Measurements from ENCODE around the gene OR8G5. TPM values are rescaled to one million over a fixed set of nuclear protein-coding genes. Genes with fewer than 3 reads are reported as not detected.

Gene OR8G5
- polyA plus RNA-seq, 1 donor from 2014 or later: not detected

- H2AFZ ChIP-seq (ENCODE audit: low read depth, low read length): no peak overlapping the region
These were observed 17.8 kb downstream of the OR8G5 start for GRCh38 chr11:124274000-124274399.

GRCh38 chr11:124276081-124276480 is 19.9 kb downstream of the OR8G5 start:
- no peak overlapping the region for H3K4me3 ChIP-seq (ENCODE audit: low read length)
- H3K4me2 ChIP-seq (ENCODE audit: low read length): no peak overlapping the region
- H3K27me3 ChIP-seq (ENCODE audit: insufficient read depth, low read depth, low read length): no peaks in the 10 kb centered on the region
- H3K27ac ChIP-seq (ENCODE audit: low read length): no peak overlapping the region
- H3K9ac ChIP-seq (ENCODE audit: low read length): no peak overlapping the region
- H3K9me3 ChIP-seq (ENCODE audit: low read length): no peaks in the 10 kb centered on the region
- H4K20me1 ChIP-seq (ENCODE audit: insufficient read depth): no peaks in the 10 kb centered on the region
- H3K79me2 ChIP-seq (replicated peaks; ENCODE audit: insufficient read depth, low read length): no peaks in the 10 kb centered on the region
- H2AFZ ChIP-seq (ENCODE audit: low read depth, low read length): no peak overlapping the region
- no peaks in the 10 kb centered on the region for H3K9me2 ChIP-seq (ENCODE audit: insufficient read depth, low read length)
- H3F3A ChIP-seq (ENCODE audit: insufficient read depth, low read length, poor library complexity, severe bottlenecking): no peaks in the 10 kb centered on the region
- no peaks in the 10 kb centered on the region for H3K36me3 ChIP-seq (ENCODE audit: insufficient read depth, low read length)
- TF ChIP-seq TAF1 (IDR thresholded peaks at IDR 0.05; ENCODE audit: low read depth): no peak
- TF ChIP-seq REST (IDR thresholded peaks at IDR 0.05; ENCODE audit: borderline replicate concordance): no peak
- TF ChIP-seq CTCF (IDR thresholded peaks at IDR 0.05; ENCODE audit: poor library complexity, severe bottlenecking): no peak
- TF ChIP-seq SMC3 (conservative IDR thresholded peaks at IDR 0.05; ENCODE audit: poor library complexity): no peak
- TF ChIP-seq RAD21 (conservative IDR thresholded peaks at IDR 0.05): no peak
- TF ChIP-seq MXI1 (conservative IDR thresholded peaks at IDR 0.05; ENCODE audit: poor library complexity, severe bottlenecking): no peak
- TF ChIP-seq POLR2AphosphoS5 (IDR thresholded peaks at IDR 0.05): no peak

More at GRCh38 chr11:124274000-124274399, 17.8 kb downstream of the OR8G5 start:
- no peaks in the 10 kb centered on the region for H3K79me2 ChIP-seq (replicated peaks; ENCODE audit: insufficient read depth, low read length)
- H3K36me3 ChIP-seq (ENCODE audit: insufficient read depth, low read length): no peaks in the 10 kb centered on the region
- H3K9ac ChIP-seq (ENCODE audit: low read length): no peak overlapping the region
- no peaks in the 10 kb centered on the region for H3F3A ChIP-seq (ENCODE audit: insufficient read depth, low read length, poor library complexity, severe bottlenecking)
- H4K20me1 ChIP-seq (ENCODE audit: insufficient read depth): no peaks in the 10 kb centered on the region
- H3K27ac ChIP-seq (ENCODE audit: low read length): no peak overlapping the region
- no peak overlapping the region for H3K4me2 ChIP-seq (ENCODE audit: low read length)
- no peaks in the 10 kb centered on the region for H3K27me3 ChIP-seq (ENCODE audit: insufficient read depth, low read depth, low read length)
- H3K9me2 ChIP-seq (ENCODE audit: insufficient read depth, low read length): no peaks in the 10 kb centered on the region
- TF ChIP-seq EZH2 (IDR thresholded peaks at IDR 0.05; ENCODE audit: borderline replicate concordance, insufficient read depth, low read length, poor library complexity, severe bottlenecking) (no peak), RAD21 (conservative IDR thresholded peaks at IDR 0.05) (no peak), REST (IDR thresholded peaks at IDR 0.05; ENCODE audit: borderline replicate concordance) (no peak), EP300 (conservative IDR thresholded peaks at IDR 0.05; ENCODE audit: poor library complexity, severe bottlenecking) (no peak), MXI1 (conservative IDR thresholded peaks at IDR 0.05; ENCODE audit: poor library complexity, severe bottlenecking) (no peak), CTCF (IDR thresholded peaks at IDR 0.05; ENCODE audit: poor library complexity, severe bottlenecking) (no peak), SMC3 (conservative IDR thresholded peaks at IDR 0.05; ENCODE audit: poor library complexity) (no peak), TAF1 (IDR thresholded peaks at IDR 0.05; ENCODE audit: low read depth) (no peak), POLR2AphosphoS5 (IDR thresholded peaks at IDR 0.05) (no peak)
- no peak overlapping the region for H3K4me3 ChIP-seq (ENCODE audit: low read length)
- H3K9me3 ChIP-seq (ENCODE audit: low read length): no peaks in the 10 kb centered on the region

Measured in neural cell (in vitro differentiated cells).